Glomerular endothelial cell (primary cell): ENCODE results near the gene RALGAPA1. TPM values are rescaled to one million over a fixed set of nuclear protein-coding genes. Genes with fewer than 3 reads are reported as not detected.
"Not testable (repeated sequence)": the region's sequence is repeated elsewhere in the genome, so short reads cannot be mapped to it uniquely, and the experiment has no call there.

Experiments
- DNase-seq: peaks from one replicate; pipeline ENCODE4 v3.0.0-alpha.2; 2011; ENCODE audit warnings: low read depth, low spot score; ENCODE audit errors: extremely low read depth
- total RNA-seq: library from RNA; depleted of rRNA; stranded (reverse); fragments of >200 nt; gene quantifications from 2 replicates; pipeline ENCODE4 v1.2.3, GENCODE V29; 2015

RALGAPA1 gene
- total RNA-seq, 1 donor from 2014 or later: 22.2 TPM

GRCh38 chr14:35704793-35705493 lies 104.2 kb downstream of the RALGAPA1 start:
- no peak for DNase-seq

DNA sequence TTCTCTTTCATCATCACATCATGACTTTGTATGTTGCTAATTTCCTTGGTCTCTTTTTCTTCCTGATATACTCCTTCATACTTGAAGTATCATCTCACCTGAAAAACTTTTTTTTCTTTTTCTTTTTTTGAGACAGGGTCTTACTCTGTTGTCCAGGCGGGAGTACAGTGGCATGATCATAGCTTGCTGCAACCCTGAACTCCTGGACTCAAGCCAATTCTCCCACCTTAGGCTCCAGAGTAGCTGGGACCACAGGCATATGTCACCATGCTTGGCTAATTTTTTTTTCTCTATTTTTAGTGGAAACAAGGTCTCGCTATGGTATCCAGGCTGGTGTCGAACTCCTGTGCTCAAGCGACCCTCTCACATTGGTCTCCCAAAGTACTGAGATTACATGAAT lies 107.6 kb downstream of the RALGAPA1 start:
- DNase-seq: no peak

DNA sequence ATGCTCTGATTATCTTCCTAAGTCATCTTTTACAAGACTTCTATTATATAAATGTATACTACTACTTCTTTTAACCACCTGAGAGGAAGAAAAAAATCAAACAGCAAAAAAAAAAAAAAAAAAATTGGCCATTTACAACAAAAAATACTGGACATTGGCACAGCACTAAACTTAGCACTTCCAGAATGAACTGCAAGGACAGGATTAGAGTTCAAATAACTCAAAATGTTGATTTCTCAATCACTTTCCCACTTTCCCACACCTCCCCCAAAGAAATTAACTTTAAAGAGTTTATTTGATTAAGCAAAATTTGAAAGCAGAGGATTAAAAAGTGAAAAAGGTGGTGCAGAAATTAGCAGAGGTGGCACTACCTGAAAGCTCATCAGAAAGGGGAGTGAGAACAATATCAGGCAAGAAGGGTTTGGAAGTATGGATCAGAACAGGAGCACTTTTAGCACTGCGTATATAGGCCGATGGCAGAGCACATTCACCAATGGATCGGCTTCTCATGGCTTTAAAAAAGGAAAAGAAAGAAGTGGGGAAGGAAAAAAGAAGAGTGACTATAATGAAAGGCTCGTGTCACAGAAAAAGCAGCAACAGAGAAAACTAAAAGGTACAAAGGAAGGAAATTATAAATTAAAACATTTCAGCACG lies 109.2 kb downstream of the RALGAPA1 start:
- DNase-seq: no peak

DNA sequence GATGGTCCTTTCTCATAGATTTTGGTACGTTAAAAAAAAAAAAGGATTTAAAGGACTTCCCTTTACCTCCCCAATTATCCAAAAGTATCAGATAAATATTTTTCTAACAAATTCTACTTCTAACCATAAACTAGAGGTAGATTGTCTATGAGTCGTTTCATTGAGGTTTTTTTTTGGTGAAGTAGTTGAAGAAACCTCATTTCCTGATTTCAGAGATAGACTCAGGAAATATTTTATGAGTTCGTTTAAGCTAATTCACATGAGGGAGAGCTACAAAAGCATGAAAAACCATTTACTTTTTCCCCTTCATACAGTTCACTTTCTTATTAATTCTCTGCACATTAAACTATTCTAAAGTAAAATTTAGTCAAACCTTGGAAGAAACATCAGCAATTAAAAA lies 112.5 kb downstream of the RALGAPA1 start:
- DNase-seq: no peak

- DNase-seq: no peak
These were observed 113.0 kb downstream of the RALGAPA1 start for GRCh38 chr14:35696119-35696518.

GRCh38 chr14:35695647-35696046 lies 113.4 kb downstream of the RALGAPA1 start:
- no peak for DNase-seq

DNA sequence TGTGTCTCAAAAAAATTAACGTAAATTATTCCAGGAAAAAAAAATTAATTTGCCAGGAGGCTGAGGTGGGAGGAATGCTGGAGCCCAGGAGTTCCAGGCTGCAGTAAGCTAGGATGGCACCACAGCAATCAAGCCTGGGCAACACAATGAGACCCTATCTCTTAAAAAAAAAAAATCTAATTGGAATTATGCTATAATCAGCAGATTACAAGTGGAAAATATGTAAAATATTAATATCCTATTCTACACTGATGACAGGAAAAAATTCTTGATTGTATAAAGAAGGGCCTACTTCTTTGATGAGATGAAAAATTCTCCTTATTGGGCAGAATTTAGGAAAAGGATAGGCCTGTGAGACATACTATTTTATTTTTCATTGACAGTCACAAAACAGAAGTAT lies 114.0 kb downstream of the RALGAPA1 start:
- no peak for DNase-seq

DNA sequence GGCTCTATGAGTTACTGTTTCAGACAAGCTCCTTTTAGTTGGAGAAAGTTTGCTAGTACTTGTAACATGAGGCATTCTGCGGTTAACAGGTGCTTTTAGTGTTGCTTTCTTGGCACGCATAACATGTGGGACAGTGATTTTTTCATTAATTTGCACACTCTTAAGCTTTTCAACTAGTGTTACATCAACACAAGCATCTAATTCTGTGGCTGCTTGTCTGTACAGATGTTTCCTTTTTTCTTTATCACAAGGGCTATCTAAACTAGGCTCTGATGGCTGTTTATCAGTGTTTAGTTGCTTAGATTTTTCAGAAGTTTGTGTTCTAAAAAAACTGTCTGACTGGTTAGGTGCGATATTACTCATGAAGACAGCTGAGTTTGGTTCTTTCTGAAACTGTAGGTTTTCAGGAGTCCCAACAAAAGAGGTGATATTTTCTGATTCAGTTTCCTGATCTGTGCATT lies 120.1 kb downstream of the RALGAPA1 start:
- DNase-seq: no peak

DNA sequence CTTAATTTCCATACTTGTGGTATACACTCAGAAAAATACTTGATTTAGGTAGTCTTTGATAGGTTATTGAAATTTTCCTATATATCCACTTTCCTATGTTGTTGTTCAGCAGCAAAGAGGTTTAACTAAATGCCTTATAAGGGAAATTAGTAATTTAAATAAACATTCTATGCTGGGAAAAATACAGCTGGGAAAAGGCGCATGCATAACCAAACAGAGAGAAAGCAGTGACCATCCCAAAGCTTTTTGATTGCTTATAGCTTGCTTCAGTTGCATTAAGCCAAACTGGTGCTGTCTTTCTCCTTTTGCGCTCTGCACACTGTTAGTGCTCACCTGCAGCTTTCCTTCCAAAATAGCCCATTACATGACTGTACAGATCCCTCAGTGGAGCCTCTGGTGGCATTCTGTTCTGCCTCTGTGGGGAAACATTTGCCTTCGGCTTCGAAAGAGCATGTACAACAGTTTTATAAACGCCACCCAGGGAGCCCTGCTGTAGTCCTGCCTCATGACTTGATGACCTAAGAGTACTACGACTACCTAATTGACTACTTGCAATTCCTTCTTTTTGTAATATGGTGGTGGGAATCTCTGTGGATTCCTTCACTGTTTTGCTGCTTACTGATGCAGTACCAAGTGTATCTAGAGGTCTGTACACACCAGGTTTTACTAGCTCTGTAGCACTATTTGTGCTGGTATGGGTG lies 120.8 kb downstream of the RALGAPA1 start:
- no peak for DNase-seq

GRCh38 chr14:35687335-35687939 lies 121.7 kb downstream of the RALGAPA1 start:
- no peak for DNase-seq

- not testable (repeated sequence) for DNase-seq
These were observed 125.4 kb downstream of the RALGAPA1 start for GRCh38 chr14:35683688-35684087.

- DNase-seq: no peak
These were observed 126.3 kb downstream of the RALGAPA1 start for GRCh38 chr14:35682802-35683201.

DNA sequence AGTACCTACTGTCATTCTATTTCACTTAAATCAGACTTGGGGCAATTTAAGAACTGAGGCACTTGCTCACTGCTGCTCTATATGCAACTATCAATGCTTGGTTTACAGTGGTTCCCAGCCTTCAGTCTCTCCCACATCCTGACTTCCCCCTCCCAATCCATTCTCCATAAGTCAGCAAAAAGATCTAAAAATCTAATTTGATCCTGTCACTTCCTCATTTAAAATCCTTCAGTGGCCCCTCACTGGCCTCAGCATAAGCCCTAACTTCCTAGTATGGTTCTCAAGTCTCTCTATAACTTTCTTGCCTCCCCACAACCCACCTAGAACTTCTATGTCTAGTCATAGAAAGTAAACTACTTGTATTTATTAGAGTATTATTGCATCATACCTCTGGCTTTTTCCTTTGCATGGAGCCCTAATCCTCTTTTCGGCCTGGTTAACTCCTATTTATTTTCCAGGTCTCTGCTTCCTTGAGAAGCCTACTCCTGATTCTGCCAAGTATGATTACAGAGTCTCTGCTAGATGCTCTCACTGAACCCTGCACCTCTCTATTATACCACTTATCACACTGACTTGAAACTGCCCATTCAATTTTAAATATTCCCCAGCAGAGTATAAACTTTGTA lies 130.6 kb downstream of the RALGAPA1 start:
- no peak for DNase-seq

DNA sequence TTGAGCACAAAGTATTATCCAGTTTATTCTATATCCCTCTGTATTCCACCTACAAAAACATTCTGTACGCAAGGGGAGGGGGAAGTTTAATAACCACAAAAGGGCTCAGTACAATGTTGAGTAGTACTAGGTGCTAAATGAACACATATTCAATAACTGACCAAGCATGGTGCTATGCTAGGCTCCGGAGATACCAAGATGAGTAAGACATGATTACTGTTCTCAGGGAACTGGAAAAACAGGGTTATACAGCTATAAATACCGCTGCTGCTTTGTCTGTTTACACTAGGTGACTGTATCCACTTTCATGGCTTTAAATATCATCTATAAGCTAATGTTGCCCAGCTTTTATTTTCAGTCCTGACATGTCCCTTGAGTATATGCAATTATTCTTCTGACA lies 139.3 kb downstream of the RALGAPA1 start:
- DNase-seq: no peak

DNA sequence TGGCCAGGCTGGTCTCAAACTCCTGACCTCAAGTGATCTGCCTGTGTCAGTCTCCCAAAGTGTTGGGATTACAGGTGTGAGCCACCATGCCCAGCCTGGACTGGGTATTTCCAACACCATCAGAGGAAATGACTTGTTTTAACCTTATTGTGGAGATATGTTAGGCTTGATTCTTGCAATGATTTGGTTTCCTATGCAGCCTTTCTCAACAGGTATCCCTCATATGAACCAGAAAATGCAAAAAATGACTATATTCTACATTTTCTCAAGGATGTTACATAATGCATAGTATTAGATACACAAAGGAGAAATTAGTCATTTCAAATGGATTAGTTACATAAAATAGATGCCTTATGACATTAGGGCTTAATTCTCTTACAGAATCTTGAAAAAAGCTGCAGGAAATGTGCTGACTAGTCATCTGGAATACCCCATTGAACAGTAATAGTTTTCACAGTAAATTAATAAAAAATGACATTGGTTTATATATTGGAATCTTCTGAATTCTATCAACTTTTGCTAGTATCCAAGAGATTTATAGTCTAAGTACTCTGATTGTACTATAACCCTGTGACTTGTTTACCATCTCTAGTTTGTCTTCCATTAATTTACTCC lies 142.6 kb downstream of the RALGAPA1 start:
- DNase-seq: no peak

- DNase-seq: no peak
These were observed 147.2 kb downstream of the RALGAPA1 start for GRCh38 chr14:35661875-35662274.

DNA sequence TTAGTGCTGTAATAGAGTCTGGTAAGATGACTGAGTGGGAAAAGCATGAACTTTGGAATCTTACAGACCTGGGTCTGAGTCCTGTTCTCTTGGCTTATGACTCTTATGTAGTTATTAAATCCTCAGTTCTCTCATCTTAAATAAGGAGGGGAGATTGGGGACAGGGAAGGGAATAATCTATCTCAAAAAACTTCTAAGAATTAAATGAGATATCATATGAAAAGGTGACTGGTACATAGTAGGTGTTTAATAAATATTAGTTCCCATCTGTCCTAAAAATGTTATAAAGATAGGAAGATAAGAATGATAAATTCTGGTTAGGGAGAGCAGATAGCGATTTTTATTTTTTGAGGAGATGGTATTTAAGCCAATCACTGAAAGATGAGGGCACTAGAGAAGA lies 156.1 kb downstream of the RALGAPA1 start:
- DNase-seq: no peak

- DNase-seq: no peak
These were observed 165.6 kb downstream of the RALGAPA1 start for GRCh38 chr14:35643513-35643912.

DNA sequence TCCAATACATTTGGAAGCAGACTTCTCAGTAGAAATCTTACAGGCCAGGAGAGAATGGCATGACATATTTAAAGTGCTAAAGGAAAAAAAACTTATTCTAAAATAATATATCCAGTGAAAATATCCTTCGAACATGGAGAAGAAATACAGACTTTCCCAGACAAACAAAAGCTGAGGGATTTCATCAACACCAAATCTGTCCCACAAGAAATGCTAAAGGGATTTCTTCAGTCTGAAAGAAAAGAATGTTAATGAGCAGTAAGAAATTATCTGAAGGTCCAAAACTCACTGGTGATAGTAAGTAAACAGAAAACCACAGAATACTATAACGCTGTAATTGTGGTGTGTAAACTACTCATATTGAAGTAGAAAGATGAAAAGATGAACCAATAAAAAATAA lies 171.2 kb downstream of the RALGAPA1 start:
- no peak for DNase-seq

- no peak for DNase-seq
These were observed 171.8 kb downstream of the RALGAPA1 start for GRCh38 chr14:35637269-35637668.

GRCh38 chr14:35632676-35633075 lies 176.4 kb downstream of the RALGAPA1 start:
- DNase-seq: no peak
